ENCODE results near the gene MAGI2.

MAGI2 gene

GRCh38 chr7:78571292-78571691 is 882.2 kb downstream of the MAGI2 start:
- Histone ChIP-seq H2AFZ (ENCODE audit: low read depth, low read length) (no peak overlapping the region), H3K4me2 (ENCODE audit: insufficient read depth, low read length) (no peak overlapping the region), H3K27ac (ENCODE audit: low read length) (no peak overlapping the region), H3K4me1 (ENCODE audit: insufficient read depth, low read length) (no peaks in the 10 kb centered on the region), H3K4me3 (ENCODE audit: low read depth in 1 of 2, low read length in 2 of 2) (no peak overlapping the region), H3K9me3 (ENCODE audit: insufficient read depth, low read length, severe bottlenecking) (no peaks in the 10 kb centered on the region), H3K9ac (ENCODE audit: low read depth, low read length) (no peak overlapping the region), H3K27me3 (ENCODE audit: insufficient read depth, low read length, poor library complexity) (no peaks in the 10 kb centered on the region), H3K36me3 (ENCODE audit: insufficient read depth, low read length) (no peaks in the 10 kb centered on the region), H4K20me1 (ENCODE audit: insufficient read depth, low read length) (no peaks in the 10 kb centered on the region), H3K79me2 (ENCODE audit: insufficient read depth, low read length) (no peaks in the 10 kb centered on the region)
- DNase-seq: no peak
- ATAC-seq (ENCODE audit: insufficient read depth, low read depth): no peak
- TF ChIP-seq CTCF (IDR thresholded peaks at IDR 0.05; ENCODE audit: borderline replicate concordance, extremely low read depth, low read length, poor library complexity, severe bottlenecking) (no peak), EZH2 (IDR thresholded peaks at IDR 0.05; ENCODE audit: borderline replicate concordance, low read depth, low read length, severe bottlenecking) (no peak)

GRCh38 chr7:78568690-78569089 is 884.8 kb downstream of the MAGI2 start:
- H3K9ac ChIP-seq (ENCODE audit: low read depth, low read length): no peak overlapping the region

GRCh38 chr7:78567836-78568235 is 885.6 kb downstream of the MAGI2 start:
- Histone ChIP-seq H3K4me1 (ENCODE audit: insufficient read depth, low read length) (peaks cover 9% of the 10 kb centered on the region), H3K27me3 (ENCODE audit: insufficient read depth, low read length, poor library complexity) (no peaks in the 10 kb centered on the region), H2AFZ (ENCODE audit: low read depth, low read length) (no peak overlapping the region), H4K20me1 (ENCODE audit: insufficient read depth, low read length) (no peaks in the 10 kb centered on the region), H3K79me2 (ENCODE audit: insufficient read depth, low read length) (no peaks in the 10 kb centered on the region), H3K9me3 (ENCODE audit: insufficient read depth, low read length, severe bottlenecking) (no peaks in the 10 kb centered on the region), H3K9ac (ENCODE audit: low read depth, low read length) (no peak overlapping the region), H3K4me2 (ENCODE audit: insufficient read depth, low read length) (no peak overlapping the region), H3K4me3 (ENCODE audit: low read depth in 1 of 2, low read length in 2 of 2) (no peak overlapping the region), H3K36me3 (ENCODE audit: insufficient read depth, low read length) (no peaks in the 10 kb centered on the region), H3K27ac (ENCODE audit: low read length) (no peak overlapping the region)
- DNase-seq (no peak), ATAC-seq (ENCODE audit: insufficient read depth, low read depth) (no peak)
- TF ChIP-seq EZH2 (IDR thresholded peaks at IDR 0.05; ENCODE audit: borderline replicate concordance, low read depth, low read length, severe bottlenecking) (no peak), CTCF (IDR thresholded peaks at IDR 0.05; ENCODE audit: borderline replicate concordance, extremely low read depth, low read length, poor library complexity, severe bottlenecking) (no peak)

More at GRCh38 chr7:78568690-78569089, 884.8 kb downstream of the MAGI2 start:
- Histone ChIP-seq H3K27ac (ENCODE audit: low read length) (no peak overlapping the region), H3K4me1 (ENCODE audit: insufficient read depth, low read length) (peaks cover under 1% of the 10 kb centered on the region; the same call in 1 of the 2 replicates), H3K36me3 (ENCODE audit: insufficient read depth, low read length) (no peaks in the 10 kb centered on the region), H3K9me3 (ENCODE audit: insufficient read depth, low read length, severe bottlenecking) (no peaks in the 10 kb centered on the region), H2AFZ (ENCODE audit: low read depth, low read length) (no peak overlapping the region), H3K4me2 (ENCODE audit: insufficient read depth, low read length) (no peak overlapping the region), H3K79me2 (ENCODE audit: insufficient read depth, low read length) (no peaks in the 10 kb centered on the region), H4K20me1 (ENCODE audit: insufficient read depth, low read length) (no peaks in the 10 kb centered on the region), H3K4me3 (ENCODE audit: low read depth in 1 of 2, low read length in 2 of 2) (no peak overlapping the region), H3K27me3 (ENCODE audit: insufficient read depth, low read length, poor library complexity) (no peaks in the 10 kb centered on the region)
- DNase-seq (no peak), ATAC-seq (ENCODE audit: insufficient read depth, low read depth) (no peak)
- TF ChIP-seq CTCF (IDR thresholded peaks at IDR 0.05; ENCODE audit: borderline replicate concordance, extremely low read depth, low read length, poor library complexity, severe bottlenecking): no peak
- no peak for TF ChIP-seq EZH2 (IDR thresholded peaks at IDR 0.05; ENCODE audit: borderline replicate concordance, low read depth, low read length, severe bottlenecking)

GRCh38 chr7:78565784-78566183 is 887.7 kb downstream of the MAGI2 start:
- H3K27ac ChIP-seq (ENCODE audit: low read length): no peak overlapping the region
- no peak overlapping the region for H3K4me2 ChIP-seq (ENCODE audit: insufficient read depth, low read length)
- no peak for TF ChIP-seq CTCF (IDR thresholded peaks at IDR 0.05; ENCODE audit: borderline replicate concordance, extremely low read depth, low read length, poor library complexity, severe bottlenecking)
- no peaks in the 10 kb centered on the region for H3K79me2 ChIP-seq (ENCODE audit: insufficient read depth, low read length)
- no peak overlapping the region for H3K4me3 ChIP-seq (ENCODE audit: low read depth in 1 of 2, low read length in 2 of 2)
- H3K4me1 ChIP-seq (ENCODE audit: insufficient read depth, low read length): peaks cover 29% of the 10 kb centered on the region
- no peaks in the 10 kb centered on the region for H3K27me3 ChIP-seq (ENCODE audit: insufficient read depth, low read length, poor library complexity)
- H3K9ac ChIP-seq (ENCODE audit: low read depth, low read length): no peak overlapping the region
- H4K20me1 ChIP-seq (ENCODE audit: insufficient read depth, low read length): no peaks in the 10 kb centered on the region
- ATAC-seq (ENCODE audit: insufficient read depth, low read depth): no peak
- H3K9me3 ChIP-seq (ENCODE audit: insufficient read depth, low read length, severe bottlenecking): no peaks in the 10 kb centered on the region
- no peak overlapping the region for H2AFZ ChIP-seq (ENCODE audit: low read depth, low read length)
- no peaks in the 10 kb centered on the region for H3K36me3 ChIP-seq (ENCODE audit: insufficient read depth, low read length)
- DNase-seq: no peak

Data from DND-41 (cell line).